H1 (cell line): ENCODE data around the gene DLEC1. TPM values are rescaled to one million over a fixed set of nuclear protein-coding genes. Genes with fewer than 3 reads are reported as not detected.

Experiments used
- NRF1 ChIP-seq: IDR thresholded peaks from 2 replicates; pipeline ENCODE4 v1.6.1; 2011; ENCODE audit warnings: mild to moderate bottlenecking, low read depth, low read length, improper control_type of control experiment
- SIRT6 ChIP-seq: IDR thresholded peaks from one replicate; pipeline ENCODE4 v1.7.1; 2012; ENCODE audit warnings: low read length, inconsistent platforms
- SRF ChIP-seq: IDR thresholded peaks from 2 replicates; pipeline ENCODE4 v1.6.1; 2011; ENCODE audit warnings: mild to moderate bottlenecking, low read depth, low read length, moderate library complexity
- TCF12 ChIP-seq: IDR thresholded peaks from 2 replicates; pipeline ENCODE4 v1.6.1; 2011; ENCODE audit warnings: low read depth, mild to moderate bottlenecking, low read length
- ZNF274 ChIP-seq: IDR thresholded peaks from 2 replicates; pipeline ENCODE4 v1.7.0; 2012; ENCODE audit warnings: low read length, borderline replicate concordance; ENCODE audit errors: extremely low read depth
- polyA plus RNA-seq, 7 experiments: library from polyadenylated mRNA; depleted of rRNA in 3 of 7; stranded (reverse) in 5 of 7; unstranded in 2 of 7; fragments of >200 nt in 5 of 7; fragments of 200-250 nt in 2 of 7; gene quantifications; 1 replicate in 5 of 7; 2 replicates in 1 of 7; 4 replicates in 1 of 7; pipeline versions ENCODE4 v1.2.1 to v1.2.3, GENCODE V29; 2011 to 2013; ENCODE audit warnings: missing spikeins in 2 of 7, mixed read lengths in 2 of 7
- total RNA-seq: library from RNA; stranded (reverse); fragmentation: NEBNext Ultra II Directional; extraction: Animal tissue kit (Norgen Biotek cat#: 25700); gene quantifications from 2 replicates; pipeline ENCODE4 v1.2.1, GENCODE V29; 2021
- TF ChIP-seq, protein P1 (sequence below): fragments of 300-600 bp; sonication (generic); IDR thresholded peaks from 2 replicates; pipeline ENCODE4 v1.7.1; 2012; ENCODE audit warnings: low read length, moderate library complexity, mild to moderate bottlenecking, inconsistent platforms; ENCODE audit not compliant: insufficient replicate concordance
- TF ChIP-seq, protein P2 (sequence below), 3 experiments: IDR thresholded peaks; 1 replicate in 2 of 3; 2 replicates in 1 of 3; pipeline versions ENCODE4 v1.5.1 to v1.6.1; 2011; ENCODE audit warnings: low read length in 3 of 3, mild to moderate bottlenecking in 3 of 3, inconsistent platforms in 2 of 3, low read depth in 1 of 3, moderate library complexity in 1 of 3; ENCODE audit not compliant: insufficient read depth in 1 of 3; ENCODE audit errors: control extremely low read depth in 1 of 3

DLEC1 gene
- total and polyA plus RNA-seq, 2 of the 8 experiments (the other 6 are each of a cell fraction or from before 2014, with no cell fraction given) = 0.26 to 0.76 TPM

DNA sequence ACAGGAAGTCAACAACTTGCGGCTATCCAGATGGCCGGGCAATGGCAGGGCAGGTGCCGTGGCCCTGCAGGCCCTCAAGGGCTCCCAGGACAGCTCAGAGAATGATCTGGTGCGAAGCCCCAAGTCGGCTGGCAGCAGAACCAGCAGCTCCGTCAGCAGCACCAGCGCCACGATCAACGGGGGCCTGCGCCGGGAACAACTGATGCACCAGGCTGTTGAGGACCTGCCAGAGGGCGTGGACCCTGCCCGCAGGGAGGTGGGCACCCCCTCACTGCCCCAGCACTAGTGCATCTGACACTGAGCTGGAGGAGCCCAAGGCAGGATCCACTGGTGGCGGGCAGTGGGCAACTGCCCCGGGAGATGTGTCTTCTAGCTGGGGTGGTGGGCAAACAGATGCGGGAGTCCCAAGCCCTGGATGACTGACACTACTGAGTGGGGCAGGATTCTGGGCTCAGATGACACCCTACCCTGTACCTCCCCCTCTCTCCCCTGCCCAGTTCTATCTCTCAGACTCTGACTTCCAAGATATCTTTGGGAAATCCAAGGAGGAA is 32.5 kb upstream of the DLEC1 start (continued):
- TF ChIP-seq NRF1 = no peak
- TF ChIP-seq TCF12 = no peak
- no peak for TF ChIP-seq ZNF274
- TF ChIP-seq, protein P1, sequence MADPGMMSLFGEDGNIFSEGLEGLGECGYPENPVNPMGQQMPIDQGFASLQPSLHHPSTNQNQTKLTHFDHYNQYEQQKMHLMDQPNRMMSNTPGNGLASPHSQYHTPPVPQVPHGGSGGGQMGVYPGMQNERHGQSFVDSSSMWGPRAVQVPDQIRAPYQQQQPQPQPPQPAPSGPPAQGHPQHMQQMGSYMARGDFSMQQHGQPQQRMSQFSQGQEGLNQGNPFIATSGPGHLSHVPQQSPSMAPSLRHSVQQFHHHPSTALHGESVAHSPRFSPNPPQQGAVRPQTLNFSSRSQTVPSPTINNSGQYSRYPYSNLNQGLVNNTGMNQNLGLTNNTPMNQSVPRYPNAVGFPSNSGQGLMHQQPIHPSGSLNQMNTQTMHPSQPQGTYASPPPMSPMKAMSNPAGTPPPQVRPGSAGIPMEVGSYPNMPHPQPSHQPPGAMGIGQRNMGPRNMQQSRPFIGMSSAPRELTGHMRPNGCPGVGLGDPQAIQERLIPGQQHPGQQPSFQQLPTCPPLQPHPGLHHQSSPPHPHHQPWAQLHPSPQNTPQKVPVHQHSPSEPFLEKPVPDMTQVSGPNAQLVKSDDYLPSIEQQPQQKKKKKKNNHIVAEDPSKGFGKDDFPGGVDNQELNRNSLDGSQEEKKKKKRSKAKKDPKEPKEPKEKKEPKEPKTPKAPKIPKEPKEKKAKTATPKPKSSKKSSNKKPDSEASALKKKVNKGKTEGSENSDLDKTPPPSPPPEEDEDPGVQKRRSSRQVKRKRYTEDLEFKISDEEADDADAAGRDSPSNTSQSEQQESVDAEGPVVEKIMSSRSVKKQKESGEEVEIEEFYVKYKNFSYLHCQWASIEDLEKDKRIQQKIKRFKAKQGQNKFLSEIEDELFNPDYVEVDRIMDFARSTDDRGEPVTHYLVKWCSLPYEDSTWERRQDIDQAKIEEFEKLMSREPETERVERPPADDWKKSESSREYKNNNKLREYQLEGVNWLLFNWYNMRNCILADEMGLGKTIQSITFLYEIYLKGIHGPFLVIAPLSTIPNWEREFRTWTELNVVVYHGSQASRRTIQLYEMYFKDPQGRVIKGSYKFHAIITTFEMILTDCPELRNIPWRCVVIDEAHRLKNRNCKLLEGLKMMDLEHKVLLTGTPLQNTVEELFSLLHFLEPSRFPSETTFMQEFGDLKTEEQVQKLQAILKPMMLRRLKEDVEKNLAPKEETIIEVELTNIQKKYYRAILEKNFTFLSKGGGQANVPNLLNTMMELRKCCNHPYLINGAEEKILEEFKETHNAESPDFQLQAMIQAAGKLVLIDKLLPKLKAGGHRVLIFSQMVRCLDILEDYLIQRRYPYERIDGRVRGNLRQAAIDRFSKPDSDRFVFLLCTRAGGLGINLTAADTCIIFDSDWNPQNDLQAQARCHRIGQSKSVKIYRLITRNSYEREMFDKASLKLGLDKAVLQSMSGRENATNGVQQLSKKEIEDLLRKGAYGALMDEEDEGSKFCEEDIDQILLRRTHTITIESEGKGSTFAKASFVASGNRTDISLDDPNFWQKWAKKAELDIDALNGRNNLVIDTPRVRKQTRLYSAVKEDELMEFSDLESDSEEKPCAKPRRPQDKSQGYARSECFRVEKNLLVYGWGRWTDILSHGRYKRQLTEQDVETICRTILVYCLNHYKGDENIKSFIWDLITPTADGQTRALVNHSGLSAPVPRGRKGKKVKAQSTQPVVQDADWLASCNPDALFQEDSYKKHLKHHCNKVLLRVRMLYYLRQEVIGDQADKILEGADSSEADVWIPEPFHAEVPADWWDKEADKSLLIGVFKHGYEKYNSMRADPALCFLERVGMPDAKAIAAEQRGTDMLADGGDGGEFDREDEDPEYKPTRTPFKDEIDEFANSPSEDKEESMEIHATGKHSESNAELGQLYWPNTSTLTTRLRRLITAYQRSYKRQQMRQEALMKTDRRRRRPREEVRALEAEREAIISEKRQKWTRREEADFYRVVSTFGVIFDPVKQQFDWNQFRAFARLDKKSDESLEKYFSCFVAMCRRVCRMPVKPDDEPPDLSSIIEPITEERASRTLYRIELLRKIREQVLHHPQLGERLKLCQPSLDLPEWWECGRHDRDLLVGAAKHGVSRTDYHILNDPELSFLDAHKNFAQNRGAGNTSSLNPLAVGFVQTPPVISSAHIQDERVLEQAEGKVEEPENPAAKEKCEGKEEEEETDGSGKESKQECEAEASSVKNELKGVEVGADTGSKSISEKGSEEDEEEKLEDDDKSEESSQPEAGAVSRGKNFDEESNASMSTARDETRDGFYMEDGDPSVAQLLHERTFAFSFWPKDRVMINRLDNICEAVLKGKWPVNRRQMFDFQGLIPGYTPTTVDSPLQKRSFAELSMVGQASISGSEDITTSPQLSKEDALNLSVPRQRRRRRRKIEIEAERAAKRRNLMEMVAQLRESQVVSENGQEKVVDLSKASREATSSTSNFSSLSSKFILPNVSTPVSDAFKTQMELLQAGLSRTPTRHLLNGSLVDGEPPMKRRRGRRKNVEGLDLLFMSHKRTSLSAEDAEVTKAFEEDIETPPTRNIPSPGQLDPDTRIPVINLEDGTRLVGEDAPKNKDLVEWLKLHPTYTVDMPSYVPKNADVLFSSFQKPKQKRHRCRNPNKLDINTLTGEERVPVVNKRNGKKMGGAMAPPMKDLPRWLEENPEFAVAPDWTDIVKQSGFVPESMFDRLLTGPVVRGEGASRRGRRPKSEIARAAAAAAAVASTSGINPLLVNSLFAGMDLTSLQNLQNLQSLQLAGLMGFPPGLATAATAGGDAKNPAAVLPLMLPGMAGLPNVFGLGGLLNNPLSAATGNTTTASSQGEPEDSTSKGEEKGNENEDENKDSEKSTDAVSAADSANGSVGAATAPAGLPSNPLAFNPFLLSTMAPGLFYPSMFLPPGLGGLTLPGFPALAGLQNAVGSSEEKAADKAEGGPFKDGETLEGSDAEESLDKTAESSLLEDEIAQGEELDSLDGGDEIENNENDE = no peak
- no peak for TF ChIP-seq SIRT6
- TF ChIP-seq, protein P2, sequence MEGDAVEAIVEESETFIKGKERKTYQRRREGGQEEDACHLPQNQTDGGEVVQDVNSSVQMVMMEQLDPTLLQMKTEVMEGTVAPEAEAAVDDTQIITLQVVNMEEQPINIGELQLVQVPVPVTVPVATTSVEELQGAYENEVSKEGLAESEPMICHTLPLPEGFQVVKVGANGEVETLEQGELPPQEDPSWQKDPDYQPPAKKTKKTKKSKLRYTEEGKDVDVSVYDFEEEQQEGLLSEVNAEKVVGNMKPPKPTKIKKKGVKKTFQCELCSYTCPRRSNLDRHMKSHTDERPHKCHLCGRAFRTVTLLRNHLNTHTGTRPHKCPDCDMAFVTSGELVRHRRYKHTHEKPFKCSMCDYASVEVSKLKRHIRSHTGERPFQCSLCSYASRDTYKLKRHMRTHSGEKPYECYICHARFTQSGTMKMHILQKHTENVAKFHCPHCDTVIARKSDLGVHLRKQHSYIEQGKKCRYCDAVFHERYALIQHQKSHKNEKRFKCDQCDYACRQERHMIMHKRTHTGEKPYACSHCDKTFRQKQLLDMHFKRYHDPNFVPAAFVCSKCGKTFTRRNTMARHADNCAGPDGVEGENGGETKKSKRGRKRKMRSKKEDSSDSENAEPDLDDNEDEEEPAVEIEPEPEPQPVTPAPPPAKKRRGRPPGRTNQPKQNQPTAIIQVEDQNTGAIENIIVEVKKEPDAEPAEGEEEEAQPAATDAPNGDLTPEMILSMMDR (IDR thresholded peaks at IDR 0.05; ENCODE audit: control extremely low read depth in 1 of 3, insufficient read depth in 1 of 3, low read depth in 1 of 3, low read length in 3 of 3) = no peak
- TF ChIP-seq SRF = no peak
